Measurements from ENCODE around the gene ST7.

DNA sequence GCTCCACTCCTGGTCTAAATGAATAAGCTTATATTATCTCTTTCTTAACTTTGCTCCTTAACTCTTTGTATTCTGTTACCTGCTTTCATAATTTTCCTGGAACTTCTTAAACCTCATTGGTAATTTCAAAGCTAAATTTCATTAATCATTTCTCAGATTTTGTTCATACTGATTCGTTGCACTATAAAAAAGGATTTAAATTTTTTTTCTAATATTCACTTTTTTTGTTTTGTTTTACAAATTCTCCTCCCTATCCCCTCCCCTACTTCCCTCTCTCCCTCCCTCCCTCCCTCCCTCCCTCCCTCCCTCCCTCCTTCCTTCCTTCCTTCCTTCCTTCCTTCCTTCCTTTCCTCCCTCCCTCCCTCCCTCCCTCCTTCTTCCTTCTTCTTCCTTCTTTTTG, 14.7 kb downstream of the ST7 start:
- TF ChIP-seq YY1 (IDR thresholded peaks at IDR 0.05; ENCODE audit: insufficient read depth, insufficient read length) (no peak), SUZ12 (IDR thresholded peaks at IDR 0.05; ENCODE audit: extremely low read depth, insufficient read depth, insufficient read length) (no peak)
